Transverse colon (tissue), 3 donors: Measurements from ENCODE around the gene ANKZF1.

Experiments used
- EP300 ChIP-seq: sonication (generic); formaldehyde crosslinking; IDR thresholded peaks from one replicate; pipeline ENCODE4 v1.6.1; 2017; ENCODE audit warnings: antibody characterized with exemption, low read depth
- TF ChIP-seq, protein P1 (sequence below), 5 experiments: fragments of 200-600 bp in 3 of 5; fragments of 450-650 bp in 2 of 5; sonication (generic) in 3 of 5; IDR thresholded peaks; 1 replicate in 2 of 5; 2 replicates in 3 of 5; pipeline ENCODE4 v1.5.1; 2016 to 2017; ENCODE audit warnings: antibody characterized with exemption in 5 of 5, inconsistent platforms in 3 of 5, mild to moderate bottlenecking in 2 of 5, moderate library complexity in 1 of 5

DNA sequence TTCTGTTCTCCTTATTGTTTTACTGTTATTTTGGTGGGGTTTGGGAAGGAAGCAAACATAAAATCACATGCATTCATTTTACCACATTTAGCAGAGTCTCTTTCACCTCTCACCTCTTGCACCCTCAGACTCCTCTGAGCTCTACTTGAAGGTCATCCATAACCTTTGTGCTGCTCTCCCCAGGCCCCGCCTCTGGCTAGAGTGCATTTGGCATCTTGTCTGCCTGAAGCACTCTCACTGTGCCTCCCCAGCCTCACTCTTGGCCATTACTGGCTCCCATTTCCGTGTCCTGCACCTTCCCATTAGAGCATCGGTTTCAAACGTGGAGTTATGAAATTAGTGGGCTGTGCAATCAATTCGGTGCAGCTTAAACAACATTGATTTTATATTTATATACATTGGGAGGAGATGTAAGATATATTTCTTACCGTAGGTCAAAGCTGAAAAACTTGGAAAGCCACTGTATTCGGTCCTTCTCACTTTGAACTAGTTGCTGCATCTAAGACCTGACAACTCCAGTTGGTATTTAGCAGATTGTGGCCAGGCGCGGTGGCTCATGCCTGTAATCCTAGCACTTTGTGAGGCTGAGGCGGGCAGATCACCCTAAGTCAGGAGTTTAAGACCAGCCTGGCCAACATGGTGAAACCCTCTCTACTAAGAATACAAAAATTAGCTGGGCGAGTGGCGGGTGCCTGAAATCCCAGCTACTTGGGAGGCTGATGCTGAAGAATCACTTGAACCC, 30.0 kb upstream of the ANKZF1 start:
- TF ChIP-seq EP300, result no peak
- TF ChIP-seq, protein P1, sequence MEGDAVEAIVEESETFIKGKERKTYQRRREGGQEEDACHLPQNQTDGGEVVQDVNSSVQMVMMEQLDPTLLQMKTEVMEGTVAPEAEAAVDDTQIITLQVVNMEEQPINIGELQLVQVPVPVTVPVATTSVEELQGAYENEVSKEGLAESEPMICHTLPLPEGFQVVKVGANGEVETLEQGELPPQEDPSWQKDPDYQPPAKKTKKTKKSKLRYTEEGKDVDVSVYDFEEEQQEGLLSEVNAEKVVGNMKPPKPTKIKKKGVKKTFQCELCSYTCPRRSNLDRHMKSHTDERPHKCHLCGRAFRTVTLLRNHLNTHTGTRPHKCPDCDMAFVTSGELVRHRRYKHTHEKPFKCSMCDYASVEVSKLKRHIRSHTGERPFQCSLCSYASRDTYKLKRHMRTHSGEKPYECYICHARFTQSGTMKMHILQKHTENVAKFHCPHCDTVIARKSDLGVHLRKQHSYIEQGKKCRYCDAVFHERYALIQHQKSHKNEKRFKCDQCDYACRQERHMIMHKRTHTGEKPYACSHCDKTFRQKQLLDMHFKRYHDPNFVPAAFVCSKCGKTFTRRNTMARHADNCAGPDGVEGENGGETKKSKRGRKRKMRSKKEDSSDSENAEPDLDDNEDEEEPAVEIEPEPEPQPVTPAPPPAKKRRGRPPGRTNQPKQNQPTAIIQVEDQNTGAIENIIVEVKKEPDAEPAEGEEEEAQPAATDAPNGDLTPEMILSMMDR (IDR thresholded peaks at IDR 0.05), result no peak
